ENCODE measurements around the gene SLC25A48. TPM values are rescaled to one million over a fixed set of nuclear protein-coding genes. Genes with fewer than 3 reads are reported as not detected.

Gene SLC25A48
- total RNA-seq, 1 donor from 2014 or later = not detected

DNA sequence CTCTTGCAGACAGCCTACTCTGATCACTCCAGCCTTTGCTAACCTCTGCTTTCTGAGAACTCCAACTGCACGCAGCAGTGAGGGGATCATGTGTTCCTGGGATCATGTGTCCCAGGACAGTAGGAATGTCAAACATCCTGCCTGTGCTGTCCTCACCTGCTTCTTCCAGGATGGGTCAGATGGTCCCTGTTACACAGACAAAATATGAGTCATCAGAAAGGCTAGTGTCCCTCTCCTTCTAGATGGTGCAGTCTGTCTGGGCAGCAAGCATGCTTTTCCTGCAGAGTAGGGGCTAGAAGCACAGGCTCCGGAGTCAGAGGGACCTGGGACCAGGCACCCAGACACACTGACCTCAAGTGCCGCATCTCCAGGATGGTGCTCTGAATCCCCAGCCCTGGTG is 20.1 kb upstream of the SLC25A48 start:
- peak; percentile 66 for FAIRE-seq
- TF ChIP-seq, protein P1, sequence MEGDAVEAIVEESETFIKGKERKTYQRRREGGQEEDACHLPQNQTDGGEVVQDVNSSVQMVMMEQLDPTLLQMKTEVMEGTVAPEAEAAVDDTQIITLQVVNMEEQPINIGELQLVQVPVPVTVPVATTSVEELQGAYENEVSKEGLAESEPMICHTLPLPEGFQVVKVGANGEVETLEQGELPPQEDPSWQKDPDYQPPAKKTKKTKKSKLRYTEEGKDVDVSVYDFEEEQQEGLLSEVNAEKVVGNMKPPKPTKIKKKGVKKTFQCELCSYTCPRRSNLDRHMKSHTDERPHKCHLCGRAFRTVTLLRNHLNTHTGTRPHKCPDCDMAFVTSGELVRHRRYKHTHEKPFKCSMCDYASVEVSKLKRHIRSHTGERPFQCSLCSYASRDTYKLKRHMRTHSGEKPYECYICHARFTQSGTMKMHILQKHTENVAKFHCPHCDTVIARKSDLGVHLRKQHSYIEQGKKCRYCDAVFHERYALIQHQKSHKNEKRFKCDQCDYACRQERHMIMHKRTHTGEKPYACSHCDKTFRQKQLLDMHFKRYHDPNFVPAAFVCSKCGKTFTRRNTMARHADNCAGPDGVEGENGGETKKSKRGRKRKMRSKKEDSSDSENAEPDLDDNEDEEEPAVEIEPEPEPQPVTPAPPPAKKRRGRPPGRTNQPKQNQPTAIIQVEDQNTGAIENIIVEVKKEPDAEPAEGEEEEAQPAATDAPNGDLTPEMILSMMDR (IDR thresholded peaks at IDR 0.05; ENCODE audit: insufficient read depth, low read length, severe bottlenecking) = no peak
- Histone ChIP-seq H3K27me3 (ENCODE audit: control insufficient read depth, insufficient read depth, low read length) (peaks cover 6% of the 10 kb centered on the region), H3K4me3 (ENCODE audit: low read depth, low read length) (no peak overlapping the region), H3K36me3 (ENCODE audit: control insufficient read depth, insufficient read depth, low read length) (no peaks in the 10 kb centered on the region)
- DNase-seq (ENCODE audit: low read depth) = peak; percentile 8

DNA sequence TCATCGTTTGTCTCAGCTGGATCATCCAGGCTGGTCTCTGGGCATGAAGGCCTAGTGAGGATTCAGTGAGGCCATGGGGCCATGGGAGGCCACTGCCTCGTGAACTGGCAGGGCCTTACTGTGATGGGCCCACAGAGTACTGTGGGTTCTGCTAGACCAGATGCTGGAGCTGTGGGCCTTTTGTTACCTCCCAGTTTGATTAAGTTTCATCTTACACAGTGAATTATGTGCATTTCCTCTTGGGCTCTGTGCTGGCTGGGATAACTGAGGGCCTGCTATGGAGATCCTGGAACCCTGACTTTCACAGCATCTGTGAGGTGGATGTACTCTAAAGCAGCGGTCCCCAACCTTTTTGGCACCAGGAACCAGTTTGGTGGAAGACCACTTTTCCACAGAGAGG is 19.7 kb upstream of the SLC25A48 start:
- H3K4me3 ChIP-seq (ENCODE audit: low read depth, low read length) = no peak overlapping the region
- no peaks in the 10 kb centered on the region for H3K36me3 ChIP-seq (ENCODE audit: control insufficient read depth, insufficient read depth, low read length)
- H3K27me3 ChIP-seq (ENCODE audit: control insufficient read depth, insufficient read depth, low read length) = peaks cover 6% of the 10 kb centered on the region
- DNase-seq (ENCODE audit: low read depth) (no peak), FAIRE-seq (no peak)
- TF ChIP-seq, protein P1 (IDR thresholded peaks at IDR 0.05; ENCODE audit: insufficient read depth, low read length, severe bottlenecking) = no peak

DNA sequence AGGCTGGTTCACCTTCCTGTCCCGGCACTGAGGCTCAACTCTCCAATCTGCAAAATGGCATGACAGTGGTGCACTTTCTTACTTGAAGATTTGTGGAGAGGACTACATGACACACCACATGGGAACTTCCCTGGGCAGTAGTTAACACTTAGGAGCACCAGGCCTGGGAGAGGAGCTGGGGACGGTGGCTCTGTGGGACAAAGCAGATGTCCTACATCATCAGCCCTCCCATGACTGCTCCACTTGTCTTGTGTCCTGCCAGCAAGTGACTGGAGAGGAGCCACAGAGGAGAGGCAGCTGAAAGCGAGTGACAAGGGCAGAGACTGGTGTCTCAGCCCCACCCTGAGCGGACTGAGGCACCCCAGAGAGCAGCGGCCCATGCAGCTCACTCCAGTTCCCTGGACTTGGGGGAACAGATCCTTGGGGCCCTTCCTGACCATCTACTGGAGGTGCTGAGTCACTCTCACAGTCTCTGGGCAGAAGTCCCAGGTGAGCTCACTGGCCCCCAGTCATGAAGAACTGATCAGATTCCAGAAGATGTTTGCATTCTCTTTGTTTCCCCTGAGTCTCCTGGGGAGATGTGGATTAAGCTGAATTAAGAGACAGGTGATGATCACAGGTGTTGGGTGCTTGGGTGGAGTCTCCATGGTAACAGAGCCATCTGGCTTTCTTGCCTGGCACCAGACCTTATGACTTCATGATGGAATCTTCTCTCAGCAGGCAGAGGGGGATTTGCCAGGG is 13.2 kb upstream of the SLC25A48 start:
- peaks cover 10% of the 10 kb centered on the region for H3K27me3 ChIP-seq (ENCODE audit: control insufficient read depth, insufficient read depth, low read length)
- TF ChIP-seq, protein P1 (IDR thresholded peaks at IDR 0.05; ENCODE audit: insufficient read depth, low read length, severe bottlenecking) = no peak
- FAIRE-seq (no peak), DNase-seq (ENCODE audit: low read depth) (no peak)
- H3K36me3 ChIP-seq (ENCODE audit: control insufficient read depth, insufficient read depth, low read length) = no peaks in the 10 kb centered on the region
- H3K4me3 ChIP-seq (ENCODE audit: low read depth, low read length) = no peak overlapping the region

DNA sequence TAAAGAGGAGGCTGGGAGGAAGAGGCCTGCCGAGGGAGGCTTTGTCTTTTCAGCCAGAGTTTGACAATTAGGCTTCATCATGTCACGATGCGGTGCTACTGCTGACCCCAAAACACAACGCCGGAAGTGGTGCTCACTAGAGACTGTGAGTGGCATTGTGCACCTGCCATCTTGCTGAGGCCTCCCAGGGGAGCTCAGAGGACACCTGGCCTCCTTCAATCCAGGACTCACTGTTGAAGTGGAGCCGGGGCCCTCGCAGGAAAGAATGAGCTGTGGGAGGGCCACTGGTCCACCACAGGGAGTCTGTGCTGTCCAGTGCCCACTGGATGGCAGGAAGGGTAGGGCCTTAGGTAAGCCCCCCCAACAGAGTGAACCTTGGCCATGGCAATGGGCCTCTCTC is 12.7 kb upstream of the SLC25A48 start:
- no peak overlapping the region for H3K4me3 ChIP-seq (ENCODE audit: low read depth, low read length)
- DNase-seq (ENCODE audit: low read depth) (no peak), FAIRE-seq (no peak)
- peaks cover 10% of the 10 kb centered on the region for H3K27me3 ChIP-seq (ENCODE audit: control insufficient read depth, insufficient read depth, low read length)
- TF ChIP-seq, protein P1 (IDR thresholded peaks at IDR 0.05; ENCODE audit: insufficient read depth, low read length, severe bottlenecking) = no peak
- no peaks in the 10 kb centered on the region for H3K36me3 ChIP-seq (ENCODE audit: control insufficient read depth, insufficient read depth, low read length)

DNA sequence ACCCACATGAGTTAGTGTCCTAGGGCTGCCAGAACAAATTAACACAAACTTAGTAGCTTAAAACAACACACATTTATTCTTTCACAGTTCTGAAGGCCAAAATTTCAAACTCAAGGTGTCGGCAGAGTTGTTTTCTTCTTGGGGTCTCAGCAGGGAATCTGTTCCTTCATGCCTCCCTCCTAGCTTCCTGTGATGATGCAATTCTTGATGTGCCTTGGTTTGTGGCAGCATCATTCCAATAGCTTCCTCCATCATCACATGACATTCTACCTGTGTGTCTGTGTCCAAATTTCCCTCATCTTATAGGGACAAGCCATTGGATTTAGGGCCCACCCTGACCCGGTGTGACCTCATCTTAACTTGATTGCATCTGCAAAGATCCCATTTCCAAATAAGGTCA is 12.2 kb upstream of the SLC25A48 start:
- DNase-seq (ENCODE audit: low read depth) = no peak
- TF ChIP-seq, protein P1 (IDR thresholded peaks at IDR 0.05; ENCODE audit: insufficient read depth, low read length, severe bottlenecking) = no peak
- H3K27me3 ChIP-seq (ENCODE audit: control insufficient read depth, insufficient read depth, low read length) = peaks cover 10% of the 10 kb centered on the region
- peak; percentile 50 for FAIRE-seq
- H3K4me3 ChIP-seq (ENCODE audit: low read depth, low read length) = no peak overlapping the region
- no peaks in the 10 kb centered on the region for H3K36me3 ChIP-seq (ENCODE audit: control insufficient read depth, insufficient read depth, low read length)

DNA sequence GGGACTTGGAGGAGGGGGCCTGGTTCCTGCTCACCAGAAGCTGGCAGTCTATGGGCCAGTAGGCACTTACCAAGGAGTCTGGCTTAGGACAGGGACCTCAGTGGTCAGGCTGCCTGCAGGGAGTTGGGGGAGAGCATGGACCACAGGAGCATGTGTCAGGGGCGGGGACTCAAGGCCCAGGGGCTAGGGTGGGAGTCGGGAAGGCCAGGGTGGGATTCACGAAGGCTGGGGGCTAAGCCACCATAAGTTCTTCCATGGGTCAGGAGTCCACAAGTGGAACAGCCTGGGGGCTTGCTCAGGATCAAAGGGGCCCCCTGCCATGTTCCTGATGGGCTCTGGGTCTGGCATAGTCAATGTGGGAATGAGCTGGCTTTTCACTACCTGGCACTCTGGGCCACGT is 11.5 kb upstream of the SLC25A48 start:
- Histone ChIP-seq H3K27me3 (ENCODE audit: control insufficient read depth, insufficient read depth, low read length) (peaks cover 7% of the 10 kb centered on the region), H3K4me3 (ENCODE audit: low read depth, low read length) (no peak overlapping the region), H3K36me3 (ENCODE audit: control insufficient read depth, insufficient read depth, low read length) (no peaks in the 10 kb centered on the region)
- TF ChIP-seq, protein P1 (IDR thresholded peaks at IDR 0.05; ENCODE audit: insufficient read depth, low read length, severe bottlenecking) = no peak
- FAIRE-seq (no peak), DNase-seq (ENCODE audit: low read depth) (no peak)

Data from bronchial epithelial cell (primary cell).